ENCODE data around the gene LMBR1. TPM values are rescaled to one million over a fixed set of nuclear protein-coding genes. Genes with fewer than 3 reads are reported as not detected.

The LMBR1 gene
- total and polyA plus RNA-seq, 2 of the 13 experiments (the other 11 are each of a cell fraction or from before 2014, with no cell fraction given): 20.9 to 39.6 TPM

GRCh38 chr7:156639426-156640256, 253.3 kb downstream of the LMBR1 start:
- Histone ChIP-seq H3K27me3 (ENCODE audit: control insufficient read depth in 1 of 2, insufficient read depth in 2 of 2, low read length in 2 of 2) (no peaks in the 10 kb centered on the region), H3K9me3 (ENCODE audit: low read length) (no peaks in the 10 kb centered on the region), H2AFZ (ENCODE audit: low read length) (no peak overlapping the region), H3K4me3 (replicated peaks in 1 of 3; ENCODE audit: insufficient read depth in 1 of 3, low read depth in 2 of 3, low read length in 3 of 3) (no peak overlapping the region), H4K20me1 (ENCODE audit: insufficient read depth, low read length) (no peaks in the 10 kb centered on the region), H3K27ac (ENCODE audit: extremely low read length, insufficient read depth, low read length) (no peak overlapping the region), H3K36me3 (replicated peaks in 1 of 2; ENCODE audit: control insufficient read depth in 1 of 2, insufficient read depth in 2 of 2, low read length in 2 of 2) (no peaks in the 10 kb centered on the region), H3K9ac (ENCODE audit: insufficient read depth, low read depth, low read length) (no peak overlapping the region), H3K79me2 (ENCODE audit: insufficient read depth, low read length) (no peaks in the 10 kb centered on the region), H3K4me1 (ENCODE audit: insufficient read depth, low read length) (no peaks in the 10 kb centered on the region), H3K4me2 (ENCODE audit: low read depth, low read length) (no peak overlapping the region)
- 96% methylated on average over 52 of the region's 52 CpGs for WGBS (ENCODE audit: low lambda C conversion rate)
- ChIA-PET POLR2A (no interaction called here), CTCF (ENCODE audit: low intra/inter-chr PET ratio, low total read pairs) (no interaction called here)
- no peak for TF ChIP-seq ZSCAN20 (CRISPR knock-in tag; IDR thresholded peaks at IDR 0.05; ENCODE audit: borderline replicate concordance)
- TF ChIP-seq NFYC (CRISPR knock-in tag; IDR thresholded peaks at IDR 0.05): no peak
- no peak for TF ChIP-seq TARDBP (CRISPR knock-in tag; IDR thresholded peaks at IDR 0.05)
- TF ChIP-seq ARHGAP35 (CRISPR knock-in tag; IDR thresholded peaks at IDR 0.05; ENCODE audit: borderline replicate concordance): no peak
- TF ChIP-seq ZNF557 (CRISPR knock-in tag; IDR thresholded peaks at IDR 0.05): no peak
- no peak for TF ChIP-seq SMAD1 (CRISPR knock-in tag; IDR thresholded peaks at IDR 0.05; ENCODE audit: borderline replicate concordance, low read depth)
- TF ChIP-seq ZKSCAN1 (IDR thresholded peaks at IDR 0.05; ENCODE audit: low read length): no peak
- TF ChIP-seq ZBTB1 (CRISPR knock-in tag; IDR thresholded peaks at IDR 0.05; ENCODE audit: borderline replicate concordance): no peak
- no peak for TF ChIP-seq HNF4A (CRISPR knock-in tag; IDR thresholded peaks at IDR 0.05)
- no peak for TF ChIP-seq THAP11 (CRISPR knock-in tag; IDR thresholded peaks at IDR 0.05)
- TF ChIP-seq ZNF614 (CRISPR knock-in tag; IDR thresholded peaks at IDR 0.05; ENCODE audit: borderline replicate concordance): no peak
- TF ChIP-seq PHF8 (CRISPR knock-in tag; IDR thresholded peaks at IDR 0.05): no peak
- TF ChIP-seq SNAPC4 (CRISPR knock-in tag; IDR thresholded peaks at IDR 0.05): no peak
- no peak for TF ChIP-seq ZNF256 (CRISPR knock-in tag; conservative IDR thresholded peaks at IDR 0.05)
- intact Hi-C loops (cut with micrococcal nuclease; ENCODE audit: unreplicated experiment): no loop called here
- FAIRE-seq (no peak), DNase-seq (ENCODE audit: low spot score) (no peak), ATAC-seq (no peak)
- in situ Hi-C loops (cut with HindIII; ENCODE audit: extremely low pct_ligation_motif_present, low pct_unique_long_range_greater_than_20kb): loop anchor here (25.0 kb wide), 1 partner anchor 827 kb away; the partner anchor contains the start of gene SHH
- BruUV-seq (replicated peaks): no TSS peak

All from HepG2 (cell line).